IMR-90 (cell line): ENCODE data around the gene GCNA. TPM values are rescaled to one million over a fixed set of nuclear protein-coding genes. Genes with fewer than 3 reads are reported as not detected.

Source experiments
- ATAC-seq: fragments of 200-7000 bp; cut with Tn5 transposase; 2 replicates; pipeline ENCODE4 v1.9.1; 2020; ENCODE audit warnings: low read depth, mild to moderate bottlenecking, moderate library complexity
- BruUV-seq: library from RNA; stranded (reverse); fragments of 400-500 nt; replicated peaks from 2 replicates; lab custom pipeline; 2021; lab: Mats Ljungman, UMichigan
- CTCF ChIA-PET: fragments of 300-600 bp; formaldehyde crosslinking; extraction: SDS; loops from one replicate; lab custom pipeline; 2021; ENCODE audit warnings: antibody characterized with exemption; lab: Yijun Ruan, JAX
- POLR2A ChIA-PET: fragments of 300-600 bp; sonication (Branson Sonifier 250); formaldehyde crosslinking; loops from one replicate; lab custom pipeline; 2022; ENCODE audit warnings: antibody characterized with exemption; ENCODE audit not compliant: unreplicated experiment; lab: Charles Lee
- DNase-seq: peaks from one replicate; pipeline ENCODE4 v3.0.0; 2013
- H2AFZ ChIP-seq: replicated peaks from 2 replicates; pipeline ENCODE3; 2013; ENCODE audit warnings: low read length, mild to moderate bottlenecking; ENCODE audit not compliant: poor library complexity
- H2AK5ac ChIP-seq: 2 replicates; pipeline ENCODE4 v1.6.1; 2013; ENCODE audit warnings: low read depth, low read length, inconsistent platforms
- H2AK9ac ChIP-seq: replicated peaks from 2 replicates; pipeline ENCODE3; 2013; ENCODE audit warnings: mild to moderate bottlenecking, low read depth, low read length, moderate library complexity; ENCODE audit not compliant: poor library complexity
- H2BK120ac ChIP-seq: 2 replicates; pipeline ENCODE4 v1.6.1; 2013; ENCODE audit warnings: low read depth, low read length, inconsistent platforms
- H2BK15ac ChIP-seq: 3 replicates; pipeline ENCODE4 v1.6.1; 2013; ENCODE audit warnings: low read depth, low read length, inconsistent platforms
- H2BK20ac ChIP-seq: 2 replicates; pipeline ENCODE4 v1.6.1; 2013; ENCODE audit warnings: low read depth, mild to moderate bottlenecking, inconsistent platforms, low read length, moderate library complexity
- H2BK5ac ChIP-seq: 2 replicates; pipeline ENCODE4 v1.6.1; 2013; ENCODE audit warnings: mild to moderate bottlenecking, low read depth, low read length, inconsistent platforms; ENCODE audit not compliant: poor library complexity, severe bottlenecking
- H3K14ac ChIP-seq: replicated peaks from 2 replicates; pipeline ENCODE4 v1.6.1; 2013; ENCODE audit warnings: low read depth, low read length, inconsistent platforms
- H3K18ac ChIP-seq: 2 replicates; pipeline ENCODE4 v1.6.1; 2013; ENCODE audit warnings: low read depth, low read length, control low read depth
- H3K23ac ChIP-seq: 2 replicates; pipeline ENCODE4 v1.6.1; 2013; ENCODE audit warnings: low read depth, low read length, inconsistent platforms
- H3K27ac ChIP-seq: 2 replicates; pipeline ENCODE4 v1.5.1; 2013; ENCODE audit warnings: mild to moderate bottlenecking, control low read depth, low read length; ENCODE audit not compliant: insufficient read depth
- H3K27me3 ChIP-seq: 2 replicates; pipeline ENCODE4 v1.6.1; 2013; ENCODE audit warnings: low read length; ENCODE audit not compliant: control insufficient read depth, insufficient read depth
- H3K36me3 ChIP-seq: 2 replicates; pipeline ENCODE4 v1.6.1; 2013; ENCODE audit warnings: low read length, mixed read lengths; ENCODE audit not compliant: control insufficient read depth, insufficient read depth
- H3K4ac ChIP-seq: 2 replicates; pipeline ENCODE4 v1.6.1; 2013; ENCODE audit warnings: low read depth, low read length, inconsistent platforms
- H3K4me1 ChIP-seq: 2 replicates; pipeline ENCODE4 v1.6.1; 2013; ENCODE audit warnings: low read length, mixed read lengths; ENCODE audit not compliant: control insufficient read depth, insufficient read depth
- H3K4me2 ChIP-seq: 2 replicates; pipeline ENCODE4 v1.6.1; 2013; ENCODE audit warnings: low read depth, mild to moderate bottlenecking, control low read depth, low read length, moderate library complexity
- H3K4me3 ChIP-seq: 2 replicates; pipeline ENCODE4 v1.5.1; 2013; ENCODE audit warnings: low read depth, mild to moderate bottlenecking, control low read depth, low read length, moderate library complexity; ENCODE audit not compliant: insufficient read depth
- H3K56ac ChIP-seq: 2 replicates; pipeline ENCODE4 v1.6.1; 2013; ENCODE audit warnings: low read length, inconsistent platforms; ENCODE audit not compliant: insufficient read depth; ENCODE audit errors: extremely low read depth
- H3K79me1 ChIP-seq, 2 experiments: 2 replicates each; pipeline ENCODE4 v1.6.1; 2013; ENCODE audit warnings: low read length in 2 of 2, inconsistent platforms in 1 of 2, low read depth in 1 of 2
- H3K9ac ChIP-seq: 2 replicates; pipeline ENCODE4 v1.6.1; 2013; ENCODE audit warnings: low read depth, low read length, control low read depth
- H3K9me1 ChIP-seq: 2 replicates; pipeline ENCODE4 v1.6.1; 2013; ENCODE audit warnings: low read length, inconsistent platforms; ENCODE audit not compliant: insufficient read depth
- H3K9me3 ChIP-seq: 2 replicates; pipeline ENCODE4 v1.6.1; 2013; ENCODE audit warnings: low read length; ENCODE audit not compliant: control insufficient read depth, insufficient read depth
- H4K20me1 ChIP-seq: 2 replicates; pipeline ENCODE4 v1.6.1; 2013; ENCODE audit warnings: low read length, inconsistent platforms; ENCODE audit not compliant: insufficient read depth
- H4K5ac ChIP-seq: 2 replicates; pipeline ENCODE4 v1.6.1; 2013; ENCODE audit warnings: mild to moderate bottlenecking, low read depth, low read length, control low read depth
- H4K8ac ChIP-seq, 2 experiments: 2 replicates each; pipeline ENCODE4 v1.6.1; 2013; ENCODE audit warnings: low read depth in 2 of 2, low read length in 2 of 2, control low read depth in 1 of 2, inconsistent platforms in 1 of 2
- H4K91ac ChIP-seq: 2 replicates; pipeline ENCODE4 v1.6.1; 2013; ENCODE audit warnings: low read depth, low read length, inconsistent platforms; ENCODE audit not compliant: insufficient read depth
- CHD1 ChIP-seq: IDR thresholded peaks from 2 replicates; pipeline ENCODE4 v1.6.1; 2012; ENCODE audit warnings: low read depth, low read length, improper control_type of control experiment
- FOS ChIP-seq: fragments of 150-350 bp; IDR thresholded peaks from 2 replicates; pipeline ENCODE4 v1.6.1; 2016; ENCODE audit warnings: low read depth, low read length
- MXI1 ChIP-seq: IDR thresholded peaks from 2 replicates; pipeline ENCODE4 v1.6.1; 2012; ENCODE audit warnings: low read depth, mild to moderate bottlenecking, low read length, moderate library complexity, borderline replicate concordance
- POLR2A ChIP-seq: IDR thresholded peaks from 2 replicates; pipeline ENCODE4 v1.6.1; 2012; ENCODE audit warnings: mild to moderate bottlenecking, low read depth, low read length
- RCOR1 ChIP-seq: IDR thresholded peaks from 2 replicates; pipeline ENCODE4 v1.6.1; 2012; ENCODE audit warnings: mild to moderate bottlenecking, low read length, improper control_type of control experiment; ENCODE audit not compliant: insufficient replicate concordance
- WGBS, 2 experiments: methylation state at CpG; one replicate each; pipeline versions ENCODE4 v1.1.5 to v1.1.7; 2013; ENCODE audit warnings: missing lambda C conversion rate in 2 of 2; ENCODE audit not compliant: insufficient read length in 1 of 2; ENCODE audit errors: extremely low coverage in 2 of 2; 5-methylcytosine and 5-hydroxymethylcytosine counted together
- dilution Hi-C: fragments of 300-500 bp; cut with HindIII; formaldehyde crosslinking; loops from one replicate; pipeline ENCODE4 v1.14.3; 2018; ENCODE audit warnings: low sequenced_read_pairs; ENCODE audit not compliant: unreplicated experiment
- in situ Hi-C: fragments of 300-500 bp; cut with MboI; formaldehyde crosslinking; loops from 3 replicates; pipeline ENCODE4 v1.14.3; 2019; ENCODE audit warnings: low sequenced_read_pairs, inconsistent platforms, mixed read lengths
- intact Hi-C: fragments of 100-400 bp; cut with micrococcal nuclease; formaldehyde crosslinking; loops from 2 replicates; pipeline ENCODE4 v1.10.0; 2022
- polyA plus RNA-seq, 3 experiments: library from polyadenylated mRNA; depleted of rRNA; stranded (reverse); fragments of >200 nt; gene quantifications; 2 replicates each; pipeline ENCODE4 v1.2.3, GENCODE V29; 2012; ENCODE audit warnings: low replicate concordance in 1 of 3
- total RNA-seq: library from RNA; depleted of rRNA; stranded (reverse); fragments of >200 nt; gene quantifications from 2 replicates; pipeline ENCODE4 v1.2.3, GENCODE V29; 2012
- TF ChIP-seq, protein P1 (sequence below): conservative IDR thresholded peaks from 2 replicates; pipeline ENCODE4 v1.5.1; 2012; ENCODE audit warnings: mild to moderate bottlenecking, low read depth, low read length, improper control_type of control experiment
- TF ChIP-seq, protein P2 (sequence below): fragments of 150-350 bp; IDR thresholded peaks from 2 replicates; pipeline ENCODE4 v1.6.1; 2017; ENCODE audit warnings: mild to moderate bottlenecking, antibody characterized with exemption, low read length, low read depth

Gene GCNA
- total and polyA plus RNA-seq, 2 of the 4 experiments (the other 2 are of a cell fraction): 0.90 to 1.3 TPM

DNA sequence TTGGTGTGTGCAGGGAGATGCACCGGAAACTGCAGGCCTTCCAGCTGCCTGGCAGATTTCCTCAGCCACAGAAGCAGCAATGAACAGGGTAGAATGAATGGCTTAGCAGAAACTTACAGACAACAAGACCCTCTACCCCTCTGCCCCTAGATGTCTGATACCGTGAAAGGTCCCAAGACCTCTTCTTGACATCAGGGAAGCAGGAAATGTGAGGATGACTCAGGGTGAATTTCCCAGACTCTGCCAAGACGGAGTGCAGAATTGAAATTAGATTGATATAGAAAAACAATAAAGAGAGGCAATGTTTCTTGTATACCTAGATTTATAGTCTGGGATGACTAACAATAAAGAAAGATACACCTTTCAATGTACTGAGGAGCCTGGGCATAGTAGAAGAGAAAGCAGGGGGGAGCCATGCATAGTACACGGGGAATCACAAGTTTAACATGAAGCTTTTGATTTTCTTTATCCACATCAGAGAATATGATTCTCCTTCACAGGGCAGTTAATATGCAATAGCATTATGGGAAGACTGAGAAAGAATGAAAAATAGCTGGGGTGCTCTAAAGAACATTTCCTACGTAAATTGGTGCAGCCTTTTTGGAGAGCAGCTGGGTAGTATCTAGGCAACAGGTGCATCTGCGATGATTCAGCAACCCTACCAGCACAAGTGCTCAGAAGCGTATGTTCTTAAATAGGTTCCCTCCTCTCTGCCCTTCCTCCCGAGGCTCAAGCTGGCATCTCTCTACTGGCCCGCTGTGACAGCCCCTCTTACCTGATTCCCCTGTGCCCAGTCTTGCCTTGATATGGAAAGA is 58.4 kb downstream of the GCNA start:
- TF ChIP-seq, protein P1, sequence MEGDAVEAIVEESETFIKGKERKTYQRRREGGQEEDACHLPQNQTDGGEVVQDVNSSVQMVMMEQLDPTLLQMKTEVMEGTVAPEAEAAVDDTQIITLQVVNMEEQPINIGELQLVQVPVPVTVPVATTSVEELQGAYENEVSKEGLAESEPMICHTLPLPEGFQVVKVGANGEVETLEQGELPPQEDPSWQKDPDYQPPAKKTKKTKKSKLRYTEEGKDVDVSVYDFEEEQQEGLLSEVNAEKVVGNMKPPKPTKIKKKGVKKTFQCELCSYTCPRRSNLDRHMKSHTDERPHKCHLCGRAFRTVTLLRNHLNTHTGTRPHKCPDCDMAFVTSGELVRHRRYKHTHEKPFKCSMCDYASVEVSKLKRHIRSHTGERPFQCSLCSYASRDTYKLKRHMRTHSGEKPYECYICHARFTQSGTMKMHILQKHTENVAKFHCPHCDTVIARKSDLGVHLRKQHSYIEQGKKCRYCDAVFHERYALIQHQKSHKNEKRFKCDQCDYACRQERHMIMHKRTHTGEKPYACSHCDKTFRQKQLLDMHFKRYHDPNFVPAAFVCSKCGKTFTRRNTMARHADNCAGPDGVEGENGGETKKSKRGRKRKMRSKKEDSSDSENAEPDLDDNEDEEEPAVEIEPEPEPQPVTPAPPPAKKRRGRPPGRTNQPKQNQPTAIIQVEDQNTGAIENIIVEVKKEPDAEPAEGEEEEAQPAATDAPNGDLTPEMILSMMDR: no peak
- TF ChIP-seq POLR2A (no peak), MXI1 (no peak), CHD1 (no peak), FOS (no peak), RCOR1 (no peak)
- TF ChIP-seq, protein P2, sequence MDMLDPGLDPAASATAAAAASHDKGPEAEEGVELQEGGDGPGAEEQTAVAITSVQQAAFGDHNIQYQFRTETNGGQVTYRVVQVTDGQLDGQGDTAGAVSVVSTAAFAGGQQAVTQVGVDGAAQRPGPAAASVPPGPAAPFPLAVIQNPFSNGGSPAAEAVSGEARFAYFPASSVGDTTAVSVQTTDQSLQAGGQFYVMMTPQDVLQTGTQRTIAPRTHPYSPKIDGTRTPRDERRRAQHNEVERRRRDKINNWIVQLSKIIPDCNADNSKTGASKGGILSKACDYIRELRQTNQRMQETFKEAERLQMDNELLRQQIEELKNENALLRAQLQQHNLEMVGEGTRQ: no peak
- Histone ChIP-seq H4K8ac (no peak overlapping the region), H2BK20ac (no peak overlapping the region), H3K56ac (no peak overlapping the region), H3K23ac (no peak overlapping the region), H2AK5ac (no peak overlapping the region), H2AFZ (no peak overlapping the region), H2BK5ac (no peak overlapping the region), H3K4me3 (no peak overlapping the region), H3K4me1 (no peaks in the 10 kb centered on the region), H3K9me1 (no peaks in the 10 kb centered on the region), H3K79me1 (no peaks in the 10 kb centered on the region), H3K9ac (no peak overlapping the region), H3K27ac (no peak overlapping the region), H4K5ac (no peak overlapping the region), H3K18ac (no peak overlapping the region), H3K9me3 (no peaks in the 10 kb centered on the region), H3K4me2 (no peak overlapping the region), H3K36me3 (no peaks in the 10 kb centered on the region), H4K20me1 (no peaks in the 10 kb centered on the region), H2BK120ac (no peak overlapping the region), H2AK9ac (no peak overlapping the region), H4K91ac (no peak overlapping the region), H3K4ac (no peak overlapping the region), H3K14ac (no peak overlapping the region), H2BK15ac (no peak overlapping the region), H3K27me3 (peaks cover 1% of the 10 kb centered on the region; the same call in 1 of the 2 replicates)
- POLR2A ChIA-PET: no interaction called here
- 93% methylated on average over 2 of the region's 9 CpGs; no CpG with 5 or more reads in 1 of the 2 experiments for WGBS, 2 experiments
- CTCF ChIA-PET: no interaction called here
- ATAC-seq (no peak), DNase-seq (no peak)
- no TSS peak for BruUV-seq
- intact Hi-C loops: no loop called here
- in situ Hi-C loops: loop anchor here (25.0 kb wide), 1 partner anchor 874 kb away; no protein-coding TSS in a partner anchor
- dilution Hi-C loops: no loop called here
